ENCODE measurements around the gene LSAMP.

The LSAMP gene

DNA sequence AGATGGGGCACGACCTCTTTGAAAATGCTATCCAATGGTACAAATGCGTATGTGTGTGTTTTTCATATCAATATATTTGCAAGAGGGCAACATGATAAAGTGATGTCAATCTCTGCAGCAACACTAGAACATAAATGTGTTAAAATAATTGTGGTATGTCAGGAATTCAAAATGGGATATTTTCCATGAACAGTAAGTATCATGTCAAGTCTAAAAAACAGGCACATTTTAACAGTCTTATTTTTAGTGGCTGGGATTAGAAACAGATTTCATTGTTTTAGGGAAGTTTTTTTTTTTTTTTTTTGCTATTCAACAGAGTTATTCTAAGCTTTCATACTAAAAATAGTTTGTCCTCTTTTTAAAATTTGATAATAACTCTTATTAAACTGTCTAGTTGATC lies 612.2 kb downstream of the LSAMP start:
- Mint-ChIP-seq H3K36me3 (no peaks in the 10 kb centered on the region), H3K4me3 (no peak overlapping the region), H3K27ac (no peak overlapping the region), H3K9me3 (no peaks in the 10 kb centered on the region), H3K4me1 (no peaks in the 10 kb centered on the region)
- no peak for DNase-seq (ENCODE audit: low spot score in 2 of 2)
- no peak for ATAC-seq

DNA sequence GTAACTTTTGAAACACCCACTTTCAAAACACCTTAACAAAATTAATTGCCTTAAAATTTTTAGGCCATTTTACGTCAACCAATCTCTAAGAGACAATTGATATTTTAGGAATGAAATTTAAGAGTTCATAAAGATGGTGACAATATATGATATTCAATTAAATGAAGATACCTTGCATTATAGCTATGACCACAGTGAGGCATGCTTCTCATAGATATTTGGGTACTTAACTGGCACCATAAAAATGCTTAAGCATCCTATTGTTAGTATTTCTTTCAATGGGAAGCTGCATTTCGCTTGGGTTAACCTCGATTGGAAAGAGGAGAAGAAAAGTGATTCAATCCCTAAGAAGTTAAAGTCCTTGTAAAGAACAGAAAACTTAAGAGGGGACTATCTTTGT lies 613.0 kb downstream of the LSAMP start:
- no peak overlapping the region for H3K4me3 Mint-ChIP-seq
- no peak overlapping the region for H3K27ac Mint-ChIP-seq
- no peak for ATAC-seq
- no peaks in the 10 kb centered on the region for H3K9me3 Mint-ChIP-seq
- no peaks in the 10 kb centered on the region for H3K36me3 Mint-ChIP-seq
- H3K4me1 Mint-ChIP-seq: no peaks in the 10 kb centered on the region
- no peak for DNase-seq (ENCODE audit: low spot score in 2 of 2)

DNA sequence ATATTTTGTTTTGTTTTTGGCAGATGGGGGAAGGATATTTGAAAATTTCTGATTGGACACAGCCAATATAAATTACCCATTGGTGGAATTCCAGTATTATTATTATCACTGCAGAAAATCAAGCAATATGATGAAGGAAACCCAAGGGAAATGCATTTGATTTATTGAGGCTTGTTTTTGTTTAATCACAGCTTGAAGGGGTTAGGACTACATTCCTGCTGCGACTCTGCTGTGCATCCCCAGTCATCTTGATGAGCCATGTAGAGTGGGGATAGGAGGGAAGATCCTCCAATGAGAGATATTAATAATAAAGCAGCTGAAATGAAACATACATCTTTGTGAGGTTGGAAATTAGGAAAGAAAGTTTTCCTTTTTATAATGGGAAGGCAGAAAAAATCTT lies 613.4 kb downstream of the LSAMP start:
- no peaks in the 10 kb centered on the region for H3K4me1 Mint-ChIP-seq
- no peak overlapping the region for H3K27ac Mint-ChIP-seq
- H3K4me3 Mint-ChIP-seq: no peak overlapping the region
- ATAC-seq (no peak), DNase-seq (ENCODE audit: low spot score in 2 of 2) (no peak)
- H3K36me3 Mint-ChIP-seq: no peaks in the 10 kb centered on the region
- no peaks in the 10 kb centered on the region for H3K9me3 Mint-ChIP-seq

DNA sequence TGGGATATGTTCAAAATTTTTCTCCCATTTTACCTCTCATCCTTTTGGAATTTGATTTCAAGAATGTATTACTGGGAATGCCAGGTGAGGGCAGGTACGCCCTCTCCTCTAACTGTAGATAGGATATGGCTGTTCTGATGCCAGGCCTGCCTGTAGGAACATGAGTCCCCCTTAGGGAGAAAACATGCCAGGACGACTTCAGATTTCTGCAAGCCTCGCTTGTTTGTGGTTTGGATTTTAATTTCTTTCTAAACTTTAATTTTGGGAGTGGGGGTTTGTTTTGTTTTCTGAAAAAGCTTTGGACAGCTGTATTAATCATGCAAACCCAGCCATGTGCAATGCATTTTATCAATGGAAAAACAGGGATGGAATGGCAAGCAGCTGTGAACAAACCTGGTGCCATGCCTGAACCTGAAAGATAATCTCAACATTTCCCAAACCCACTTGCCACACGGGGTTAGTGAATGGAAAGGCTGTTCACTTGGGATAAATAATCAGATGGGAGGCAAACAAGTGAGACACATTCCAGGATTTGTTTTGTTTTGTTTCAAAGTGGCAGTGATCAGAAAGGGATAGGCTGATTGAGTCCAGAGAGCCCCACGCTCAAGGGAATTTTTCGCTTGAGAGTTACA lies 614.4 kb downstream of the LSAMP start:
- no peak for DNase-seq (ENCODE audit: low spot score in 2 of 2)
- Mint-ChIP-seq H3K4me3 (no peak overlapping the region), H3K36me3 (no peaks in the 10 kb centered on the region), H3K9me3 (no peaks in the 10 kb centered on the region), H3K27ac (no peak overlapping the region), H3K4me1 (no peaks in the 10 kb centered on the region)
- no peak for ATAC-seq

DNA sequence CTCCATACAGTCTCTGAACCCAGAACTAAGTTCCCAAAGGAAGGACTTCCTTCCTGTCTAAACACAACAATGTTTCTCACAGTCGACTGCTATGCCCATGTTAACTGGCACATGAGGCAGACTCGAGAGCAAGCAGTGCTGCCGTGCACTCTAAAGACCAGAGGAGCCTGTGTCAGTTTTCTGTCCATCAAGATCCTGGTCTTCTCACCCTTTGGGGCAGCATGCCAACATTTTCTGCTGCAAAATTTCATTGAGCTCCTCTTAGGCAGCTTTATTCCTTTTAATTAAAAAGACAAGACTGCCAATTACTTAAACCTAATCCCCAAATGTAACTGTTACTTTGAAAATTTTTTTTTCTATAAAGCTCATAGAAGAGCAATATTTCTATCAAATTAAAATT lies 616.9 kb downstream of the LSAMP start:
- Mint-ChIP-seq H3K4me3 (no peak overlapping the region), H3K36me3 (no peaks in the 10 kb centered on the region), H3K9me3 (no peaks in the 10 kb centered on the region), H3K27ac (no peak overlapping the region), H3K4me1 (no peaks in the 10 kb centered on the region)
- ATAC-seq (no peak), DNase-seq (ENCODE audit: low spot score in 2 of 2) (no peak)

DNA sequence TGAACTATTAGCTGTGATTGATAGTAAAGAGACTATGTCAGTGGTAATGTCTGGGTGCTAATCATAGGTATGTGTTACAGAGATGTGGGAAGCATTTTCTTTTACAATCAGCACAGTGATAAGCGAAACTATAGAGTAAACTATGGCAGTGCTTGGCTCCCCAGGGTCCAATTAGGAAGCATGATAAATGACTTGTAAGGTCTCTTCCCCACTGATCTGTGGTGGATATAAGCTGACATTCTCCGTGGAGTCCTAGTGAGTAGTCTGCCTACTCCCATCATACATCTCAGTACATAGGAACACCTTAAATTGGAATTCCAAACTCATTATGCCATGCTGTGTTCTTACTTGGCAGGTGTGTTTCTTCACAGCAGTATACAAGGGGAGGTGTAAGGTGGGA lies 617.8 kb downstream of the LSAMP start:
- Mint-ChIP-seq H3K4me1 (no peaks in the 10 kb centered on the region), H3K9me3 (no peaks in the 10 kb centered on the region), H3K27ac (no peak overlapping the region), H3K36me3 (no peaks in the 10 kb centered on the region), H3K4me3 (no peak overlapping the region)
- no peak for ATAC-seq
- DNase-seq (ENCODE audit: low spot score in 2 of 2): no peak

DNA sequence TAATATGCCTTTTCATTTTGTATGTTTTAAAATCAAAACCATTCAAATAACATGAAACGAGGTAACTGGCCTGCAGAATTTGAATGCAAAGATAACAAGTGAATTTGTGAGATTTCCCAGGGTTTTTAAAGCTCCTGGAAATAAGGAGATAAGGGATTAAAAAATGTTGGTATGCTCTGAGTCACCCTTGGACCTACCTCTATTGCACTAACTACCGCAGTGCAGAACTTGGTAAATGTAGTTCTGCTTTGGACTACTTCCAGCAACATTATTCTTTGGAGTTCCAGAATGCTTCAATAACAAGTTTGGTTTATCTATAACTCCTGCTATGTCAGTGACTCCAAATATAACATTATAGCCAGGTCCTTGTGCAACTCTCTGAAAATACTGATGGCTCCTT lies 620.2 kb downstream of the LSAMP start:
- no peaks in the 10 kb centered on the region for H3K4me1 Mint-ChIP-seq
- H3K9me3 Mint-ChIP-seq: no peaks in the 10 kb centered on the region
- H3K27ac Mint-ChIP-seq: no peak overlapping the region
- no peaks in the 10 kb centered on the region for H3K36me3 Mint-ChIP-seq
- ATAC-seq: no peak
- no peak for DNase-seq (ENCODE audit: low spot score in 2 of 2)
- H3K4me3 Mint-ChIP-seq: no peak overlapping the region

DNA sequence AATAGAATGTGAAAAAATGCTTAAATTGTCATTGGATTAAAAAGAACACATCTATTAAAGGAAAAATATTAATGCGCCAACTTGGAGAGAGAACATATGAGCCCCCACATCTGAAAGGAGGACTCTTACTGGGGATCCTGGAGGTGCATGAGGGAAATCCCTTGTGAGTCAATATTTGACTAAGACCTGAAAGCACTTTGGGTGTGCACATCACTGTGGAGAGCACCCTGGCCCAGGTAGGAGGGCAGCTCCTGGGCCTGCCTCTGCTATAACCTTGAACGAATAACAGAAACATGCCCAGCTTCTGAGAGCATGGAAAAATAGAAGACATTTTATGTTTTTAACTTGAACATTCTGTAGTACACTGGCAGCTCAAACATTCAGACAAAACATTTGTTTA lies 622.2 kb downstream of the LSAMP start:
- Mint-ChIP-seq H3K4me1 (no peaks in the 10 kb centered on the region), H3K4me3 (no peak overlapping the region), H3K27ac (no peak overlapping the region), H3K9me3 (no peaks in the 10 kb centered on the region), H3K36me3 (no peaks in the 10 kb centered on the region)
- ATAC-seq: peak; percentile 58
- no peak for DNase-seq (ENCODE audit: low spot score in 2 of 2)

DNA sequence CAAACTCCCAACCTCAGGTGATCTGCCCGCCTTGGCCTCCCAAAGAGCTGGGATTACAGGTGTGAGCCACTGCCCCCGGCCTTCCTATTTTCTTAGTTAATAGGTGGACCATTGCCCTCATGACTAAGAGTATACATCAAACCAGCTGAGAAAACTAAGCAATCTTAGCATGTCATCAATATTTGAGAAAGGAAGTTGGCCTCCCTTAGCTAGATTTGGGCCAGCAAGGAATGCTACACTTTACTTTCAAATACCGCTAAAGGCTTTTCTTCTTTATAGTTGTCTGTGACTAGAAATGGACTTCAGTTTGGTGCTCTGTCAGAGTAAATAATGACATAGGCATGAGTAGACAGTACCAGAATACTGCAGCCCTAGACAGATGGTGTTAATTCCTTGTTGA lies 622.7 kb downstream of the LSAMP start:
- ATAC-seq: no peak
- Mint-ChIP-seq H3K4me1 (no peaks in the 10 kb centered on the region), H3K4me3 (no peak overlapping the region), H3K9me3 (no peaks in the 10 kb centered on the region), H3K27ac (no peak overlapping the region), H3K36me3 (no peaks in the 10 kb centered on the region)
- no peak for DNase-seq (ENCODE audit: low spot score in 2 of 2)

DNA sequence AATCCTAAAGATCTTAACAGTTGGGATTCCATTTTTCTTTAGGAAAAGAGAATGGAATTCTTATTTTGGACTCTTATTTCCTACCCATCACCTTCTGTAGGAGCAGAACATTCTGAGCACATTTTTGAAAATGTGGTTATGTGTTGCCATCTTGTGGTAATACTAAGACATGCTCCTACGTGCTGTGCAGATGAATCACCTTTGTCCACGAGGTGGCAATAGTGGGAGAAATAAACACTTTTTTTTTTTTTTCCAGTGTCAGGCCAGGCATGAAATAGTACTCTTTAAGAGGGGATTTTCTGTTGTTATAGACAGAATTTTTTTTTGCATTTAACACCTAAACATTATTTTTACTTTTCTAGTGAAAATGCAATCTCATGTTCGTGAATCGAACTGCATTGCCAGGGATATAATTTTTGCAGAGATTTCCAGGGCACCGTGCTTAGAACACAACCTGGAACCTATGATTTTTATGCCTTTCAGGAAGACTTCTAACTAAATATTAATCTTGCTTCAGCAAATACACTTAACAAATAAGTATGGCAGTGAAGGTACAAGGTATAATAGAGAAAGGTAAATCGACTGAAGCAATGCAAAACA lies 625.4 kb downstream of the LSAMP start:
- peak; percentile 81 for ATAC-seq
- Mint-ChIP-seq H3K9me3 (no peaks in the 10 kb centered on the region), H3K4me3 (no peak overlapping the region), H3K27ac (no peak overlapping the region), H3K4me1 (no peaks in the 10 kb centered on the region), H3K36me3 (no peaks in the 10 kb centered on the region)
- DNase-seq (ENCODE audit: low spot score in 2 of 2): peak; percentile 17 to 57

DNA sequence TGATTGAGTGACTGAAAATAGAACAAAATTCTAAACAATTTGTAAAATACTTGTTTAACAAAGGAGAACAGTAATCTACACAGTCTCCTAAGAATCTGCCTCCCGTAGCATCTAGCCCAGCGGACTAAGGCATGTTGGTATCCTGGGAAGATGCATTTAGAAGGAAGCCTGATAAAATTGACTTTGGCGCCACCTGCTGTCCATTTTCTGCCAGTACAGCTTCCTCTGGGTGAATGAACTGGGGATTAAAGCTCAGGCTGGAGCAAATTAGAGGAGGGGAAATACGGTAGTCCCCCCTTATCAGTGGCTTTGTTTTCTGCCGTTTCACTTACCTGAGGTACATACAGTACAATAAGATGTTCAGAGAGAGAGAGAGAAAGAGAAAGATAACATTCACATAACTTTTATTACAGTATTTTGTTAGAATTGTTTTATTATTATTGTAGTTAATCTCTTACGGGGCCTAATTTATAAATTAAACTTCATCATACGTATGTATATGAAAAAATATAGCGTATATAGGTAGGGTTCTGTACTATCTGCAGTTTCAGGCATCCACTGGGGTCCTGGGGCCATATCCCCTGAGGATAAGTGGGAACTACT lies 630.4 kb downstream of the LSAMP start:
- peak; percentile 52 to 80 for DNase-seq (ENCODE audit: low spot score in 2 of 2)
- H3K9me3 Mint-ChIP-seq: no peaks in the 10 kb centered on the region
- no peaks in the 10 kb centered on the region for H3K36me3 Mint-ChIP-seq
- no peaks in the 10 kb centered on the region for H3K4me1 Mint-ChIP-seq
- ATAC-seq: peak; percentile 53
- H3K4me3 Mint-ChIP-seq: no peak overlapping the region
- no peak overlapping the region for H3K27ac Mint-ChIP-seq

DNA sequence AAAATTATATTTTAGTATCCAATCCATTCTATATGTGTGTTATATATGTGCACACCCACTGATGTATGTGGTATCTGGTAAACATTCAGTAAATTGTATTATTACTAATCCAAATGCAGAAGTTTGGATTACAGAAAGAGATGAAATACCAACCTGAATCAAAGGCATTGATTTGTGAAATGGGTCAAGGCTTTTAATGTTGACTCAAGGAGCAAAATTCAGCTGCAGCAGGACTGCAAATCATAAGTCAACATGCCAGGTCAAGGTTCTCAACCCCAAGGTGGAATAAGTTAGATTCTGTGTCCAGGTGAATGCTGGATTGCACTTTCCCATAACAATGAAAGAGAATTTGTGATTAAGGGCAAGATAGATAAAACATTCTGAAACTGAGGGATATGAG lies 631.3 kb downstream of the LSAMP start:
- H3K36me3 Mint-ChIP-seq: no peaks in the 10 kb centered on the region
- DNase-seq (ENCODE audit: low spot score in 2 of 2) (no peak), ATAC-seq (no peak)
- no peak overlapping the region for H3K4me3 Mint-ChIP-seq
- H3K9me3 Mint-ChIP-seq: no peaks in the 10 kb centered on the region
- H3K4me1 Mint-ChIP-seq: no peaks in the 10 kb centered on the region
- H3K27ac Mint-ChIP-seq: no peak overlapping the region

DNA sequence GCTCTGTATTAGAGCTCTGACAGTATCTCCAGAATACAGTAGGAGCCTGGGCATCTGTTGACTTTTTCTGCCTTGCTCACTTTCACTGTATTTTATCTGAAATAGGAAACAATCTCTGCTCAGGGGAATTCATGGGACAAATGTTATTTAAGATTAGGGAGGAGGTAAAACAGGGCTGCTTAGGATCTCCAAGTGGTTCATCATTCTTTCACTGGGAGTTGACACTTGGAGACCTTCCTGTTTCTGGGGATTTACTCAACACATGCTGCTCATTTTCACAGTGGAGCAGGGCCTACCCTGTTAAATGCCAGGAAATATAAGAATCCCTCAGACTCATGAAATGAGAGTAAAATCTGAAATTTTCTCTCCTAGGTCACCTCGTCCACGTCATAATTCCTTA lies 636.5 kb downstream of the LSAMP start:
- ATAC-seq: no peak
- Mint-ChIP-seq H3K36me3 (no peaks in the 10 kb centered on the region), H3K4me3 (no peak overlapping the region), H3K4me1 (peaks cover 5% of the 10 kb centered on the region), H3K27ac (no peak overlapping the region), H3K9me3 (no peaks in the 10 kb centered on the region)
- no peak for DNase-seq (ENCODE audit: low spot score in 2 of 2)

DNA sequence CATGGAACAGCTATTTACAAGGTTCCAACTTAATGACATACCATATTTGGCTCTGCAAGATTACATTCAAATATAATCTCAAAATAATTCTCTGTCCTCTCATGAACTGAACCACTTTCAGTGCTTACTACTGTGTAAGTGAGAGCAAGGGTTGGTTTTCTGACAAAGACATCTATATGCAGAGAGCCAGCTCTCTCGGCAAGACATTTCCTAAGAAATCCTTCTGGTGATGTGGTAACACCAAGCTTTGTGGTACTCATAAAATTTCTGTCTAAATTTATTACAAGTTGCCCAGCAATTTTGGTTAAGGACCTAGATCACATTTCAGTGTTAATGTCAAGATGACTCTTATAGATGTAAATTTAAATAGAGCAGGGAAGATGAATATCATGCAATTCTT lies 637.0 kb downstream of the LSAMP start:
- Mint-ChIP-seq H3K4me3 (no peak overlapping the region), H3K4me1 (peaks cover 7% of the 10 kb centered on the region), H3K9me3 (no peaks in the 10 kb centered on the region), H3K36me3 (no peaks in the 10 kb centered on the region), H3K27ac (no peak overlapping the region)
- DNase-seq (ENCODE audit: low spot score in 2 of 2) (no peak), ATAC-seq (no peak)

DNA sequence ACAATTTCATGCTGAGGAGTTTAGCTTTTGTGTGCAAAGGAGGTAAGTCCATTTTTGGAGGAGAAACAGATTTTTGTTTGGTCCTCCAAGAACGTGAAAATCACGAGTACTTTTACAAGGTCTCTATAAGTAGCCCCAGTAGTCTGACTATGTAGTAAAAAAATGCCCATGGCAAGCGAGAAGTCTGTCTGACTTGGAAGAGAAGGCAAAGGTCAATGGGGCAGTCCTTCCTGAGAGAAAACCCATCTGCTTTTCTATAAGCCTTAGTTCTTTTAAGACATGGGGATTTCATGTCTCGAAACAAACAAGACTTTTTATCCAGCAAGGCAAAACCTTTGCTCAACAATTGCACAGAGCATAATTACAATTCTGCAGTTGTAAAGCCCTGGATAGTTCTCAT lies 638.8 kb downstream of the LSAMP start:
- no peaks in the 10 kb centered on the region for H3K9me3 Mint-ChIP-seq
- peaks cover 7% of the 10 kb centered on the region for H3K4me1 Mint-ChIP-seq
- ATAC-seq (no peak), DNase-seq (ENCODE audit: low spot score in 2 of 2) (no peak)
- H3K27ac Mint-ChIP-seq: no peak overlapping the region
- H3K4me3 Mint-ChIP-seq: no peak overlapping the region
- H3K36me3 Mint-ChIP-seq: no peaks in the 10 kb centered on the region

DNA sequence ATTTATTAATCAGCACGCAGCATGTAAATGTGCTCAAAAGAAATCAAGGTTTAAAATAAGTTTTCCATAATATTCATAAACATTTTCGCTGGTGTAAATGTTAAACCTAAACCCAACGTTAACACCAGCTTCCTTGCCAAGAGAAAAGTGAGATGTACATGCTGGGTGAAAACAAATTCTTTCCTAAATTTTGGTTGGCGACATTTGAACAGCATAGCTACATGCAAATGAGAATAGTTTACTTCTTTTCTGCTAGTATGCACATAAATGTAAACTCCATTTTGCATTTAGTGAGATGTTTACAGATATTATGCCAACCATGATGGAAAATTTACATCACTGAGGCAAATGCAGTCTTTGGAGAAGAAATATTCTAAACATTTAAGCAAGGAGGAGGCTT lies 639.8 kb downstream of the LSAMP start:
- ATAC-seq (no peak), DNase-seq (ENCODE audit: low spot score in 2 of 2) (no peak)
- no peak overlapping the region for H3K27ac Mint-ChIP-seq
- no peak overlapping the region for H3K4me3 Mint-ChIP-seq
- no peaks in the 10 kb centered on the region for H3K9me3 Mint-ChIP-seq
- peaks cover 7% of the 10 kb centered on the region for H3K4me1 Mint-ChIP-seq
- H3K36me3 Mint-ChIP-seq: no peaks in the 10 kb centered on the region
